ENCODE results near the gene DNAH1.

Gene DNAH1

DNA sequence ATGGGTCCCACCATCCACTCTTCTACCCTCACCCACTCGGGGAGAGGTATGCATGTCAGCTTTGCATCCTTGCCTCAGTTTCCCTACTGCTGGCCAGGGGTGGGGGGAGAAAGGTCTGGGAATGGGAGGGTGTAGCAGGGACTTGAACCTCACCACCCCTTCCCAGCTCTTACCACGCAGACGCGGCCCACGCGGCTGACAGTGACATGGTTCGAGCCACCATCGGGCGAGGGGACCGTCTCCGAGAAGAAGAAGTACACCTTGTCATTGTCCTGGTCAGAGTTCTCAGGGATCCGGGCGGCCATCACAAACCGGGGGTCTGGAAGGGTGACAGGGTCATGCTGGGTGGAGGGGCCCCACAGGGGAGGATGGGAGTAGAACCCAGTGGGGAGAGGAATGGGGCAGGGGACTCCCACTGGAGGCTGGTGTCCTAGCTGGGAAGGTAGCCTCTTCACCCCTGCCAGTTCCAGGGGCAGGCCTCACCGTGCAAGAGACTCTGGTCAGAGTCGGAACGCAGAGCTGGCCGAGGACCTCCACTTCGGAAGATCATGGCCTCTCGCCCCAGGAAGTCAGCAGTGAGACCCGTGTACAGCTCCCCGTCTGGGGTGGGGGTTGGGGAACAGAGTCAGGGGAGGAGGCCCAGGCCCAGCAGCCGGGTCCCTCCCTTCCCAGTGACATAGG is 125.1 kb downstream of the DNAH1 start:
- H3K4me3 ChIP-seq (ENCODE audit: control insufficient read depth, low read depth, low read length), result no peak overlapping the region
- TF ChIP-seq, protein P1, sequence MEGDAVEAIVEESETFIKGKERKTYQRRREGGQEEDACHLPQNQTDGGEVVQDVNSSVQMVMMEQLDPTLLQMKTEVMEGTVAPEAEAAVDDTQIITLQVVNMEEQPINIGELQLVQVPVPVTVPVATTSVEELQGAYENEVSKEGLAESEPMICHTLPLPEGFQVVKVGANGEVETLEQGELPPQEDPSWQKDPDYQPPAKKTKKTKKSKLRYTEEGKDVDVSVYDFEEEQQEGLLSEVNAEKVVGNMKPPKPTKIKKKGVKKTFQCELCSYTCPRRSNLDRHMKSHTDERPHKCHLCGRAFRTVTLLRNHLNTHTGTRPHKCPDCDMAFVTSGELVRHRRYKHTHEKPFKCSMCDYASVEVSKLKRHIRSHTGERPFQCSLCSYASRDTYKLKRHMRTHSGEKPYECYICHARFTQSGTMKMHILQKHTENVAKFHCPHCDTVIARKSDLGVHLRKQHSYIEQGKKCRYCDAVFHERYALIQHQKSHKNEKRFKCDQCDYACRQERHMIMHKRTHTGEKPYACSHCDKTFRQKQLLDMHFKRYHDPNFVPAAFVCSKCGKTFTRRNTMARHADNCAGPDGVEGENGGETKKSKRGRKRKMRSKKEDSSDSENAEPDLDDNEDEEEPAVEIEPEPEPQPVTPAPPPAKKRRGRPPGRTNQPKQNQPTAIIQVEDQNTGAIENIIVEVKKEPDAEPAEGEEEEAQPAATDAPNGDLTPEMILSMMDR (IDR thresholded peaks at IDR 0.05; ENCODE audit: control insufficient read depth, insufficient read depth, low read depth, low read length, missing control alignments), result no peak
- DNase-seq (ENCODE audit: low read depth), result no peak

GRCh38 chr3:52441772-52442332 is 125.7 kb downstream of the DNAH1 start:
- TF ChIP-seq, protein P1 (IDR thresholded peaks at IDR 0.05; ENCODE audit: control insufficient read depth, insufficient read depth, low read depth, low read length, missing control alignments), result no peak
- no peak for DNase-seq (ENCODE audit: low read depth)
- no peak overlapping the region for H3K4me3 ChIP-seq (ENCODE audit: control insufficient read depth, low read depth, low read length)

GRCh38 chr3:52442409-52443267 is 126.5 kb downstream of the DNAH1 start:
- TF ChIP-seq, protein P1 (IDR thresholded peaks at IDR 0.05; ENCODE audit: control insufficient read depth, insufficient read depth, low read depth, low read length, missing control alignments), result no peak
- H3K4me3 ChIP-seq (ENCODE audit: control insufficient read depth, low read depth, low read length), result no peak overlapping the region
- no peak for DNase-seq (ENCODE audit: low read depth)

DNA sequence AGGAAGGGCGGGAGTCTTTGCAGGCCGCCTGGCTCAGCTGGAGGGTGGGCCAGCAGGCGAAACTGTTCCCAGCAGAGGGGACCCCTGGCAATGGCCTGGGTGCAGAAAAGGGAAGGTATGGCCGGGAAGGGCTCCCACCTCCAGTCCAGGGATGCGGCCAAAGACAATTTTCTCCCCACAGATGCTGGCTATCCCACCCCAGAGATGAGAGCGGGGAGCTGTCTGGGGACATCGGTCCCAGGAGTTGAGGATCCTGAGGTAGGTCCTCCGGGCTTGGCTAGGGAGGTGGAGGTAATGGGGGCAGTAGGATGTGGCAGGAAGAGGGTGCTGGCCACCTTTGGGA is 127.1 kb downstream of the DNAH1 start:
- TF ChIP-seq, protein P1 (IDR thresholded peaks at IDR 0.05; ENCODE audit: control insufficient read depth, insufficient read depth, low read depth, low read length, missing control alignments), result no peak
- DNase-seq (ENCODE audit: low read depth), result no peak
- H3K4me3 ChIP-seq (ENCODE audit: control insufficient read depth, low read depth, low read length), result no peak overlapping the region

- TF ChIP-seq, protein P1 (IDR thresholded peaks at IDR 0.05; ENCODE audit: control insufficient read depth, insufficient read depth, low read depth, low read length, missing control alignments), result no peak
- DNase-seq (ENCODE audit: low read depth), result no peak
- H3K4me3 ChIP-seq (ENCODE audit: control insufficient read depth, low read depth, low read length), result no peak overlapping the region
These were observed 127.9 kb downstream of the DNAH1 start for GRCh38 chr3:52443791-52444687.
